ENCODE measurements around the gene CDA.

CDA gene

DNA sequence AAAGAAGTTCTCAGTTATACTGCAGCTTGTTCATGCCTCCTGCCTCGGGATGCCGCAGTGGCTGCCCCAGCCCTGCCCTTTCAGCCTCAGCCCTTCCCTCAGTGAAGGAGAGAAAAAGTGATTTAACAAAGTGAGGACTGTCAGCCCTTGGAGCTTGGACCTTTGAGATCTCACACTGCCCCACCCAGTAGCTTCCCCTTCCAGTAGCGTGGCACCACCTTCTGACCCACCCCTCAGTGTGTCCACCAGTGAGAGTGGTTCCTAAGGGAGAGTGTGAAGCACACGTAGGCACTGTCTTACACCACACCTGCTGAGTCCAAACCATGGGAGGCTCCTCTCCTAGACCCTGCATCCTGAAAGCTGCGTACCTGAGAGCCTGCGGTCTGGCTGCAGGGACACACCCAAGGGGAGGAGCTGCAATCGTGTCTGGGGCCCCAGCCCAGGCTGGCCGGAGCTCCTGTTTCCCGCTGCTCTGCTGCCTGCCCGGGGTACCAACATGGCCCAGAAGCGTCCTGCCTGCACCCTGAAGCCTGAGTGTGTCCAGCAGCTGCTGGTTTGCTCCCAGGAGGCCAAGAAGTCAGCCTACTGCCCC is at the start of gene CDA:
TSS of gene CDA (plus strand) at position 464 of the 592 bp plus-strand sequence. CDS start at position 497, 33 bp downstream.
- no peak for DNase-seq

GRCh38 chr1:20540281-20540680 is 48.6 kb upstream of the CDA start:
- no peak for DNase-seq

GRCh38 chr1:20546637-20547036 is 42.3 kb upstream of the CDA start:
- DNase-seq = no peak

GRCh38 chr1:20551161-20551560 is 37.7 kb upstream of the CDA start:
- DNase-seq = no peak

DNA sequence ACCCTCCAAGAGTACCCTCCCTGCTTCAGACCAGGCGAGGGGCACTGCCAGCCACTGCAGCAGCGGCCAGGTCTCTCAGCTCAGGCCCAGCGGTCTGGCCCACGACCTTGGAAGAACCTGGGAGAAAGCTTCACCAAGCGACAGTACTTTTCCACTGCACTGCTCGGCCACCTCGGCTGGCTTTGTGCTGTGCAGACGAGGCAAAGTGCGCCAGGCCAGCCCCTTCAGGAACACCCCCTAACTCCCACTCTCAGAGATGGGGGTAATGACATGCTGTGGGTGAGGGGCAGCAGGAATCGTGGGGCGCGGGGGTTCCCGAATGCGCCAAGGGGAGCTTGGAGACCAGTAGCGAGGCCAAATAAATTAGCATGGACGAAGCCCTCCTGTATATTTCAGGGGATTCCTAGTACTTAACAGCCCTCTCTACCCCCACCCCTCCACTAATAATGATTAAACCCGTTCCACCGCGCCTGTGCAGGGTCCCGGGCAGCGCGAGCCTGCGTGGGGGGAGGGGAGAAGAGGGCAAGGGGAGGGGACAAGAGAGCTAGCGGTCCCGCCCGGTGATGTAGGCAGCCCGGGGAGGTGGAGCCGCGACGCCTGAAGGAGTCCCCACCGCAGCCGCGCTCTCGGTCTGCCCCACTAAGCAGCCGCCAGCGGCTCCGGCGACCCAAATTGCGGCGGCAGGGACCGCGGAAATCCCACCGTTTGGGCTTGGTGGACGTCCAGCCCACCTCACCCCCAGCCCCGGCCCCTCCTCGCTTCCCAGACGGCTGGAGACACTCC is 36.8 kb upstream of the CDA start, which contains the start of gene FAM43B:
TSS of gene FAM43B (plus strand) at position 629 of the 783 bp plus-strand sequence. CDS start 401 bp downstream, outside the sequence.
- no peak for DNase-seq

DNA sequence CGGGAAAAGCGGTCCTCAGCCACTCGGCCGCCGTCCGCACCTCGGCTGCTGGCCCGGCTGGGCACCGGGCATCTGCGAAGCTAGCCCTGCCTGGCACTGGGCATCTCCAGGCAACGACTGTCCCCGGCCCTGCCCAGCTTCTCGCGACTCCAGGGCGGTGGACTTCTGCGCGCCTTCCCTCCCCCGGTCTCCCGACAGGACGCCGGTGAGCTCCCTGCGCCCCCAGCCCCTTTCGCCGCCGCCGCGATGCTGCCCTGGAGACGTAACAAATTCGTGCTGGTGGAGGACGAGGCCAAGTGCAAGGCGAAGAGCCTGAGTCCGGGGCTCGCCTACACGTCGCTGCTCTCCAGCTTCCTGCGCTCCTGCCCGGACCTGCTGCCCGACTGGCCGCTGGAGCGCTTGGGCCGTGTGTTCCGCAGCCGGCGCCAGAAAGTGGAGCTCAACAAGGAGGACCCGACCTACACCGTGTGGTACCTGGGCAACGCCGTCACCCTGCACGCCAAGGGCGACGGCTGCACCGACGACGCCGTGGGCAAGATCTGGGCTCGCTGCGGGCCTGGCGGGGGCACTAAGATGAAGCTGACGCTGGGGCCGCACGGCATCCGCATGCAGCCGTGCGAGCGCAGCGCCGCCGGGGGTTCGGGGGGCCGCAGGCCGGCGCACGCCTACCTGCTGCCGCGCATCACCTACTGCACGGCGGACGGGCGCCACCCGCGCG is 36.0 kb upstream of the CDA start:
- DNase-seq = no peak

- DNase-seq = no peak
Observed at GRCh38 chr1:20555025-20555757, 33.7 kb upstream of the CDA start.

DNA sequence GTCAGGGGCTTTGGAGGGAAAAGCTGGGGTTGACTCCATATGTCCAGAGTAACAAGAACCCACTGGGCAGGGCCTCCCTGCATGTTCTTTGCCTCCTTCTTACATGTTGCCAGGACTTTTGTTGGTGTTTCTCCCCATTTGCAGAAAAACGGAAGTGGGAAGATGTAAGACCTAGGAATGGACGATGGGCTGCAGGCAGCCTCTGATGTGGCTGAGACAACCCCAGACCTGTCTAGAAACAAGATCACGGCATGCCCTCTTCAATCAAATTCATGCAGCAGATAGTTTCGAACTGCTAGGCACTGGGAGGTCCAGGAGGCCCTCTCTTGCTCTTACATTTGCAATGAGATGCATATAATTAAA is 33.2 kb upstream of the CDA start:
- no peak for DNase-seq

GRCh38 chr1:20558191-20558590 is 30.7 kb upstream of the CDA start:
- no peak for DNase-seq

DNA sequence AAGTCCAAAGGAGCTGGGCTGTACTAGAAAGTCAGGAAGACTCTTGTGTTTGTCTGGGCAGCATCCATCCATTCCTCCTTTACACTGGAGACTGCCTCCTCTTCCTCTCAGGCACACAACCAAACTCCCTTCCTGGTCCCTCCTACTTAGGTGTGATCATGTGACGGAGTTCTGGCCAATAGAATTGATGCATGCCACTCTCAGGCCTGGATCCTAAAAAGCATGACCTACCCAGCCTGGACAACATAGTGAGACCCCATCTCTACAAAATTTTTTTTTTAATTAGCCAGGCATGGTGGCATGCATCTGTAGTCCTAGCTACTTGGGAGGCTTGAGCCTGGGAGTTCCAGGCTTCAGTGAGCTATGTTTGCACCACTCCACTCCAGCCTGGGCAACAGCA is 27.9 kb upstream of the CDA start:
- DNase-seq = no peak

DNA sequence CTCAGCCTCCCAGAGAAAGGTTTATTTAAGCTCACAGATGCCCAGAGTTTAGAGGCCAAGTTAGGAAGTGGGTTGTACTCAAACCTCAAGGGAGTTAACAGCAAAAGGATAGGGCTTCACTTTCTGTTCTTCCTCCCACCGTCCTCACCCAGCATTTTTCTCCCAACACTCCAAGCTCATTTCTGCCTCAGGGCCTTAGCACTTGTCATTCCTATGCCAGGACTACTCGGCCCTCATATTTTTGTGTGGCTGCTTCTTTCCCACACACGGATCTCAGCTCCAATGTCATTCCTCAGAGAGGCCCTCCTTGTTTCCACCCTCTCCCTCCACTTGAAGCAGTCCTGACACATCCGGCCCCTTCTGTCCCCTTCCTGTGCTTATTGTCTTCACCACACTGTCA is 23.7 kb upstream of the CDA start:
- DNase-seq = no peak

GRCh38 chr1:20569523-20570098 is 19.3 kb upstream of the CDA start:
- no peak for DNase-seq

DNA sequence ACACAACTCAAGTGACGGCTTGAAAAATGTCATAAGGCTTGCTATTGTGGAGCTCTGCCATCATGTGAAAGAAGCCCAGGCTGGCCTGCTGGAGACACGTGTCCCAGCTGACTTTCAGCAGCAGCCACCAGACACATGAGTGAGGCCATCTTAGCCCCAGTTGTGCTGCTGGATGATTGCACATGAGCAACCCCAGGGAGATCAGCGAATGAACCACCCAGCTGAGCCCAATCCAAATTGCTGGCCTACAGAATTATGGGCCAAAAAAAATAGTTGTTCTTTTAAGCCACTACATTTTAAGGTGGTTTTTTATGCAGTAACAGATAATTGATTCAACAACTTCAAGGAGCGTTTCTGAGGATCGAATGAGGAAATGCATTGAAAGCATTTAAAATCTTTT is 17.5 kb upstream of the CDA start:
- no peak for DNase-seq

DNA sequence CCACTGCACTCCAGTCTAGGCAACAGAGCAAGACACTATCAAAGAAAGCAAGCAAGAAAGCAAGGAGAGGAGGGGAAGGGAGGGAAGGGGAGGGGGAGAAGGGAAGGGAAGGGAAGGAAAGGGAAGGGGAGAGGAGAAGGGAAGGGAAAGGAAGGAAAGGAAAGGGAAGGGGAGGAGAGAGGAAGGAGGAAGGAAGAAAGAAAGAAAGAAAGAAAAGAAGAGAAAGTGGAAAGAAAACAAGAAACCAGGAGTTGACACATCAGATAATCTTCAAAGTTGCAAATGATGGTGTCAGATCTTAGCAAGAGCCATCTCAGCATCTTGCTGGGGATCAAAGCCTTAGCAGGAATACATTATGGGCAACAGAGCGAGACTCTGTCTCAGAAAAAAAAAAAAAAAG is 14.9 kb upstream of the CDA start:
- no peak for DNase-seq

DNA sequence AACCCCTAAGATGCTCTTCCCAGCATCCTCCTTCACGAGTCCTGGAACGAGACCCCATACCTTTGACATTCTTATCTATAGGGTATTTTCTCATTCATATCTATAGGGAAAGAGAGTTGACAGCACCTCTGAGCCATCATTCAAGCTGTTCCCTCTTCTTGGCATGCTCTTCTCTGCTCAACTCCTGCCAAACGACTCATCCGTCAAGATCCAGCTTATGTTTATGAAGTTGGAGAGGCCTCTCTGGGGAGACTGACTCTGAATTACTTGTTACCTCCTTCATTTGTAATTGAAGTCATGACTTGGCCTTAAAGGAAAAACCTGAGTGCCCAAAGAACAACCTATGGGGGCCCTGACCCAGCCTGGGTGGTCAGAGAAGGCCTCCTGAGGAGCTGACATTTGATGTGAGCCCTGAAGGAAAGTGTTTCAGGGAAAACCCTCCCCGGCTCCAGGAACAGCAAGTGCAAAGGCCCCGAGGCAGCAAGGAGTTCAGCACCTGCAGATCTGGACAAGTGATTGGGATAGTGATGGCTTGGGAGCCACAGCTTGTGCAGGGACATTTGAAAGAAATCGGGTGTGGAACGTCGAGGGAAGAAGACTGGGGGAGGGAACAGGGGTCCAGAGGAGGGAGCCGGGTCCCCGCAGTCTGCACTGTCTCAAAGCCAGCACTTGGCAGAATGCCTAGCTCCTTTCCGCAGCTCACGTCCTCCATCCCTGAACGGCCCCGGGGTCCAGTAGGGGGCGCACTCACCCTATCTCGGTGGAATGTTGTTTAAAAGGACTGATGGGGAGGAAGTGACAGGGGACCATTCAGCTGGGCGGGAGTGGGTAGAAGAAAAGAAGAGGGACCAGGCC is 14.0 kb upstream of the CDA start:
- peak; percentile 28 for DNase-seq

DNA sequence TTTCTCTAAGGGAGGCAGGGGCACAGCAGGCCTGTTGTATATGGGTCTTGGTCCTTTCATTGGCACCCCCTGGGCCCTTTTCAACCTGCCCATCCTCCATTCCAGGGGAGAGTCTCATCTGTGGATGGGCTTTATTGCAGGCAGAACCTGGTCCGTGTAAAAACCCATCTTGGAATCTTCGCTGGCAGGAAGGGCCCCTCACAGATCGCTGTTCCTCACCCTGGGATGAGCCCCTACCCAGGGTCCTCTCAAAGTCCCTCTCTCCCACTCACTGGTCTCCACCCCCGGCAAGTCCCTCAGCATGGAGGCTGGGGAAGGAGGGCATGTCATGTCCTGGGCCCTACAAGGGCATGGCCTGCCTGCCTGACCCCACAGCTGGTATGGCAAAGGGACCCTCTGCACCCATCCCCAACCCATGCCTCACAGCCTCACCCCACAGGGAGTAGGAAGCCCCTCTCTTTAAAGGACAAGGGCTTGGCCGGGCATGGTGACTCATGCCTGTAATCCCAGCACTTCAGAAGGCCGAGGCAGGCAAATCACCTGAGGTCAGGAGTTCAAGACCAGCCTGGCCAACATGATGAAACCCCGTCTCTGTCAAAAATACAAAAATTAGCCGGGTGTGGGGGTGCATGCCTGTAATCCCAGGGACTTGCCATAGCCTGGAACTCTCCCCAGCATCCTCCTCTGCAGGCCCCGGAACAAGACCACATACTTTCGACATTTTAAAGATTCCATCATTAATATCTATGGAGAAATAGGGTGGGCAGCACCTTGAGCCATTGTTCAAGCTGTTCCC is 13.2 kb upstream of the CDA start:
- no peak for DNase-seq

DNA sequence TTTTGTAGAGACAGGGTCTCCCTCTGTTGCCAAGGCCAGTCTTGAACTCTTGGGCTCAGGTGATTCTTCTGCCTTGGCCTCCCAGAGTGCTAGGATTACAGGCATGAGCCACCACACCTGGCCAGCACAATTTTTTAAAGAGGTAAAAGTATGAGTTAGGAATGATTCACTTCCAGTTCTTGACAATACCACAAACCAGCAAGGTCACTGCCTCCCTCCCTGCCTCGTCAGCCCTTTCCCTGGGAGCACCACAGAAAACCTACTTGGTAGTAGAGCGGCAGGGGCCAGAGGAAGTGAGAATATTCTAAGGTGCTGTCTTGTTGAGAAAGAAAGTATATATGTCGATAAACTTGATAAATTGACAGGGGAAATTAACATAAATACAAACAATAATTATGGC is 10.8 kb upstream of the CDA start:
- no peak for DNase-seq

DNA sequence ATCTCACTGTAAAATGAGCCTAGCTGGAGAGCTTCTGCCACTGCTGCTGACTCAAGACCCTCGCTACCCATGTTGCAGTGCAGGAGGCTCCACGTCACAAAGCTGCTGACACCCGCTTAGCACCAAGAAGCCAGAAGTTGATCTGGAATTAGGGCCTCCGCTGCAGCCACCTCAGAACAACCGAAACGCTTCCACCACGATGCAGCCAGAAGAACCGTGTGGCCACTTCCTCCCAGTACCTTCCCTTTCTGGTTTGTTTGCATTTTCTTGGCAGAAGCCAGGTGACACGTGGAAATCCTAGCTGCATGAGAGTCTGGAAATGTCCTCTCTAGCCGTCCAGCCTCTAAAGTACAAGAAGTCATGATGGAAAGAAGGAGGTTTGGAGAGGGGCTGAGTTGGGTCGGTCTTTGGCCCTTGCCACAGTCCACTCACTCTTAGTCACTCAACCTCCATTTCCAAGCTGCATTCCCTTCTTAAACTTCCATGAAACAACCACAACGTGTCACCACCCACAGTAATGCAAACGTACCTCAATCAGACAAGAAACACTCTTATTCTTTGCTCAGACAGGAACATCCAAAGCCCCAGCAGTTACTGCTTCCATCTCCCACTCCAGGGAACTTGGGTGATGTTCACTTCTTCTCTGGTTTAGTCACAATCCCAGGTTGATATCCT is 10.0 kb upstream of the CDA start:
- DNase-seq = no peak

DNA sequence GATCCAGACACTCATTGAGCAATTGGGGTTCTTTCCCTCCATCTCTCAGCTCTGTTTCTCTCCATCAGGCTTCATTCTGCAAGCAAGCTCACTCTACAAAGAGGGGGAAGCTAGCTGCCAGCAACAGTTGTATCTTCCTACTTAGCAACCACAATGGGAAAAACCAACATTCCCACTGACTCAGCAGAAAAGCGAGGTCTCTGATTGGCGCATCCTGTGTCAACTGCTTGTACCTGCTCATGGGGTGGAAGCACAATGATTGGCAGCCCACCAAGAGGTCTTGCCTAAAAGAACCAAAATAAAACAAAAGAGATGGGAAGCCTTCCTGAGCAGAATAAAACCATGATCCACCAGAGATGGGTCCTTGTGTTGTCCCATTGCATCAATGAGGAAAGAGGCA is 4.0 kb upstream of the CDA start:
- DNase-seq = no peak

- DNase-seq = no peak
Observed at GRCh38 chr1:20586953-20587660, 1.8 kb upstream of the CDA start.

Measured in SHP77 treated with DMSO at 0.1 percent for 48 hours (cell line).